CD4-positive, alpha-beta T cell (primary cell): Measurements from ENCODE around the gene PRCP. TPM values are rescaled to one million over a fixed set of nuclear protein-coding genes. Genes with fewer than 3 reads are reported as not detected.

Experiments
- ATAC-seq: fragments of 200-7000 bp; cut with Tn5 transposase; one replicate; pipeline ENCODE4 v1.10.0; 2022; ENCODE audit warnings: mild to moderate bottlenecking; ENCODE audit not compliant: poor library complexity
- CTCF ChIA-PET: fragments of 350-600 bp; sonication (Branson Sonifier 250); formaldehyde crosslinking; loops from one replicate; lab custom pipeline; 2021; ENCODE audit warnings: antibody characterized with exemption, inconsistent platforms; lab: Charles Lee
- POLR2A ChIA-PET: fragments of 350-600 bp; sonication (Branson Sonifier 250); formaldehyde crosslinking; loops from one replicate; lab custom pipeline; 2021; ENCODE audit warnings: antibody characterized with exemption, inconsistent platforms; lab: Charles Lee
- DNase-seq, 14 experiments: peaks; one replicate each; pipeline ENCODE4 v3.0.0-alpha.2; 2013 to 2020; ENCODE audit warnings: mixed read lengths in 2 of 14
- H3K27ac ChIP-seq, 2 donors: one replicate each; pipeline versions ENCODE4 v1.5.1 to v1.7.0; 2013; ENCODE audit warnings: low read length in 2 of 2, low read depth in 1 of 2, mild to moderate bottlenecking in 1 of 2
- H3K27me3 ChIP-seq, 2 experiments: 1 replicate in 1 of 2; 2 replicates in 1 of 2; pipeline versions ENCODE4 v1.6.1 to v1.7.0; 2013; ENCODE audit warnings: low read length in 2 of 2, control low read depth in 1 of 2, mild to moderate bottlenecking in 1 of 2, moderate library complexity in 1 of 2; ENCODE audit not compliant: insufficient read depth in 2 of 2, control insufficient read depth in 1 of 2
- H3K36me3 ChIP-seq: one replicate; pipeline ENCODE4 v1.6.1; 2013; ENCODE audit warnings: low read length, control low read depth; ENCODE audit not compliant: insufficient read depth
- H3K4me1 ChIP-seq: one replicate; pipeline ENCODE4 v1.6.1; 2013; ENCODE audit warnings: low read length, control low read depth; ENCODE audit not compliant: insufficient read depth
- H3K4me3 ChIP-seq: one replicate; pipeline ENCODE4 v1.5.1; 2013; ENCODE audit warnings: mild to moderate bottlenecking, low read length, moderate library complexity
- H3K9me3 ChIP-seq, 2 experiments: 1 replicate in 1 of 2; 2 replicates in 1 of 2; pipeline versions ENCODE4 v1.6.1 to v1.7.0; 2013; ENCODE audit warnings: low read length in 2 of 2, mild to moderate bottlenecking in 2 of 2, control low read depth in 1 of 2, moderate library complexity in 1 of 2; ENCODE audit not compliant: control insufficient read depth in 1 of 2, insufficient read depth in 1 of 2
- H3K27ac Mint-ChIP-seq: one replicate; pipeline ENCODE4 v1.8.0; 2020; ENCODE audit warnings: mixed read lengths
- H3K27me3 Mint-ChIP-seq: one replicate; pipeline ENCODE4 v1.8.0; 2021; ENCODE audit warnings: mixed read lengths
- H3K36me3 Mint-ChIP-seq: one replicate; pipeline ENCODE4 v1.8.0; 2021; ENCODE audit warnings: low read depth, mixed read lengths
- H3K4me1 Mint-ChIP-seq: one replicate; pipeline ENCODE4 v1.8.0; 2021; ENCODE audit warnings: low read depth, mixed read lengths
- H3K4me3 Mint-ChIP-seq: one replicate; pipeline ENCODE4 v1.8.0; 2020; ENCODE audit warnings: mild to moderate bottlenecking, mixed read lengths
- H3K9me3 Mint-ChIP-seq: one replicate; pipeline ENCODE4 v1.8.0; 2020; ENCODE audit warnings: mixed read lengths
- intact Hi-C, 2 experiments: fragments of 100-400 bp; cut with DNase I in 1 of 2; cut with micrococcal nuclease in 1 of 2; formaldehyde crosslinking; loops; one replicate each; pipeline versions ENCODE4 v1.15.1 to v1.9.0; 2023 to 2025; cut with DNase I, micrococcal nuclease
- total RNA-seq, 174 experiments: library from RNA in 2 of 174; stranded (reverse) in 2 of 174; gene quantifications; one replicate each; pipeline ENCODE4 v1.2.3 and lab custom pipeline; 2021 to 2026
- TF ChIP-seq, protein P1 (sequence below): fragments of 200-600 bp; IDR thresholded peaks from one replicate; pipeline ENCODE4 v1.8.0; 2022; ENCODE audit warnings: antibody characterized with exemption, mild to moderate bottlenecking

The PRCP gene
- total RNA-seq, 2 experiments from 2014 or later = 13.7 to 16.0 TPM

- Histone ChIP-seq H3K4me1 (no peaks in the 10 kb centered on the region), H3K27me3 (no peaks in the 10 kb centered on the region), H3K27ac (no peak overlapping the region), H3K36me3 (no peaks in the 10 kb centered on the region), H3K9me3 (no peaks in the 10 kb centered on the region), H3K4me3 (no peak overlapping the region)
- intact Hi-C loops = no loop called here
- no peak for ATAC-seq
- no peak for DNase-seq
- CTCF ChIA-PET = no interaction called here
- no peak overlapping the region for H3K4me3 Mint-ChIP-seq
- no peaks in the 10 kb centered on the region for H3K27me3 Mint-ChIP-seq
- no peaks in the 10 kb centered on the region for H3K4me1 Mint-ChIP-seq
- peaks cover 16% of the 10 kb centered on the region for H3K36me3 Mint-ChIP-seq
- POLR2A ChIA-PET = no interaction called here
- H3K9me3 Mint-ChIP-seq = no peaks in the 10 kb centered on the region
- no peak overlapping the region for H3K27ac Mint-ChIP-seq
- TF ChIP-seq, protein P1, sequence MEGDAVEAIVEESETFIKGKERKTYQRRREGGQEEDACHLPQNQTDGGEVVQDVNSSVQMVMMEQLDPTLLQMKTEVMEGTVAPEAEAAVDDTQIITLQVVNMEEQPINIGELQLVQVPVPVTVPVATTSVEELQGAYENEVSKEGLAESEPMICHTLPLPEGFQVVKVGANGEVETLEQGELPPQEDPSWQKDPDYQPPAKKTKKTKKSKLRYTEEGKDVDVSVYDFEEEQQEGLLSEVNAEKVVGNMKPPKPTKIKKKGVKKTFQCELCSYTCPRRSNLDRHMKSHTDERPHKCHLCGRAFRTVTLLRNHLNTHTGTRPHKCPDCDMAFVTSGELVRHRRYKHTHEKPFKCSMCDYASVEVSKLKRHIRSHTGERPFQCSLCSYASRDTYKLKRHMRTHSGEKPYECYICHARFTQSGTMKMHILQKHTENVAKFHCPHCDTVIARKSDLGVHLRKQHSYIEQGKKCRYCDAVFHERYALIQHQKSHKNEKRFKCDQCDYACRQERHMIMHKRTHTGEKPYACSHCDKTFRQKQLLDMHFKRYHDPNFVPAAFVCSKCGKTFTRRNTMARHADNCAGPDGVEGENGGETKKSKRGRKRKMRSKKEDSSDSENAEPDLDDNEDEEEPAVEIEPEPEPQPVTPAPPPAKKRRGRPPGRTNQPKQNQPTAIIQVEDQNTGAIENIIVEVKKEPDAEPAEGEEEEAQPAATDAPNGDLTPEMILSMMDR = no peak
These were observed 40.5 kb downstream of the PRCP start for GRCh38 chr11:82859750-82860149.

GRCh38 chr11:82858556-82859091 is 41.6 kb downstream of the PRCP start:
- TF ChIP-seq, protein P1 = no peak
- DNase-seq (no peak), ATAC-seq (no peak)
- intact Hi-C loops = no loop called here
- Histone ChIP-seq H3K4me3 (no peak overlapping the region), H3K27me3 (no peaks in the 10 kb centered on the region), H3K36me3 (no peaks in the 10 kb centered on the region), H3K27ac (no peak overlapping the region), H3K9me3 (no peaks in the 10 kb centered on the region), H3K4me1 (no peaks in the 10 kb centered on the region)
- ChIA-PET CTCF (no interaction called here), POLR2A (no interaction called here)
- Mint-ChIP-seq H3K4me3 (no peak overlapping the region), H3K36me3 (peaks cover 16% of the 10 kb centered on the region), H3K27me3 (no peaks in the 10 kb centered on the region), H3K27ac (no peak overlapping the region), H3K4me1 (no peaks in the 10 kb centered on the region), H3K9me3 (no peaks in the 10 kb centered on the region)

DNA sequence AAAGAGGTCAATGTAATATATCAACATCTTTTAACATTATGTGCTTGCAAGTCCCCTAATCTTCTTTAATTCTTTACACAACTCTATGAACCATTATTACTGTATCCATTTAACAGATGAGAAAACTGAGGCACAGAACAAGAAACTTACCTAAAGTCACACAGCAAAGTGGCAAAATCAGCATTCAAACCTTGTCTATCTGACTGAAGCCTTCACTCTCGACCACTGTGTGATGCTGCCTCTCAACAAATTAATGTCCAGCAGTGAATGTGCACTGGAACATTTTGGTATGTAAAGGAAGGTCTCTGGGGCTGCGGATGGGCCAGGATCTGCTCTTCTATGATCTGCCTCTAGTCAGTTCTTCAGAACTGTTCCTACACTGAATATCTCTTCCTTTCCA is 42.1 kb downstream of the PRCP start:
- no peaks in the 10 kb centered on the region for H3K4me1 Mint-ChIP-seq
- Histone ChIP-seq H3K27ac (no peak overlapping the region), H3K9me3 (no peaks in the 10 kb centered on the region), H3K4me3 (no peak overlapping the region), H3K27me3 (no peaks in the 10 kb centered on the region), H3K4me1 (no peaks in the 10 kb centered on the region), H3K36me3 (no peaks in the 10 kb centered on the region)
- H3K27ac Mint-ChIP-seq = no peak overlapping the region
- POLR2A ChIA-PET = no interaction called here
- peaks cover 16% of the 10 kb centered on the region for H3K36me3 Mint-ChIP-seq
- CTCF ChIA-PET = no interaction called here
- DNase-seq (no peak), ATAC-seq (no peak)
- H3K9me3 Mint-ChIP-seq = no peaks in the 10 kb centered on the region
- TF ChIP-seq, protein P1 = no peak
- H3K27me3 Mint-ChIP-seq = no peaks in the 10 kb centered on the region
- no peak overlapping the region for H3K4me3 Mint-ChIP-seq
- intact Hi-C loops = no loop called here
